IMR-90 (cell line): ENCODE results near the gene MLLT10. TPM values are rescaled to one million over a fixed set of nuclear protein-coding genes. Genes with fewer than 3 reads are reported as not detected.

Experiments used
- ATAC-seq: fragments of 200-7000 bp; cut with Tn5 transposase; 2 replicates; pipeline ENCODE4 v1.9.1; 2020; ENCODE audit warnings: low read depth, mild to moderate bottlenecking, moderate library complexity
- BruUV-seq: library from RNA; stranded (reverse); fragments of 400-500 nt; replicated peaks from 2 replicates; lab custom pipeline; 2021; lab: Mats Ljungman, UMichigan
- CTCF ChIA-PET: fragments of 300-600 bp; formaldehyde crosslinking; extraction: SDS; loops from one replicate; lab custom pipeline; 2021; ENCODE audit warnings: antibody characterized with exemption; lab: Yijun Ruan, JAX
- POLR2A ChIA-PET: fragments of 300-600 bp; sonication (Branson Sonifier 250); formaldehyde crosslinking; loops from one replicate; lab custom pipeline; 2022; ENCODE audit warnings: antibody characterized with exemption; ENCODE audit not compliant: unreplicated experiment; lab: Charles Lee
- DNase-seq: peaks from one replicate; pipeline ENCODE4 v3.0.0; 2013
- H2AFZ ChIP-seq: replicated peaks from 2 replicates; pipeline ENCODE3; 2013; ENCODE audit warnings: low read length, mild to moderate bottlenecking; ENCODE audit not compliant: poor library complexity
- H2AK5ac ChIP-seq: 2 replicates; pipeline ENCODE4 v1.6.1; 2013; ENCODE audit warnings: low read depth, low read length, inconsistent platforms
- H2AK9ac ChIP-seq: replicated peaks from 2 replicates; pipeline ENCODE3; 2013; ENCODE audit warnings: mild to moderate bottlenecking, low read depth, low read length, moderate library complexity; ENCODE audit not compliant: poor library complexity
- H2BK120ac ChIP-seq: 2 replicates; pipeline ENCODE4 v1.6.1; 2013; ENCODE audit warnings: low read depth, low read length, inconsistent platforms
- H2BK15ac ChIP-seq: 3 replicates; pipeline ENCODE4 v1.6.1; 2013; ENCODE audit warnings: low read depth, low read length, inconsistent platforms
- H2BK20ac ChIP-seq: 2 replicates; pipeline ENCODE4 v1.6.1; 2013; ENCODE audit warnings: low read depth, mild to moderate bottlenecking, inconsistent platforms, low read length, moderate library complexity
- H2BK5ac ChIP-seq: 2 replicates; pipeline ENCODE4 v1.6.1; 2013; ENCODE audit warnings: mild to moderate bottlenecking, low read depth, low read length, inconsistent platforms; ENCODE audit not compliant: poor library complexity, severe bottlenecking
- H3K14ac ChIP-seq: replicated peaks from 2 replicates; pipeline ENCODE4 v1.6.1; 2013; ENCODE audit warnings: low read depth, low read length, inconsistent platforms
- H3K18ac ChIP-seq: 2 replicates; pipeline ENCODE4 v1.6.1; 2013; ENCODE audit warnings: low read depth, low read length, control low read depth
- H3K23ac ChIP-seq: 2 replicates; pipeline ENCODE4 v1.6.1; 2013; ENCODE audit warnings: low read depth, low read length, inconsistent platforms
- H3K27ac ChIP-seq: 2 replicates; pipeline ENCODE4 v1.5.1; 2013; ENCODE audit warnings: mild to moderate bottlenecking, control low read depth, low read length; ENCODE audit not compliant: insufficient read depth
- H3K27me3 ChIP-seq: 2 replicates; pipeline ENCODE4 v1.6.1; 2013; ENCODE audit warnings: low read length; ENCODE audit not compliant: control insufficient read depth, insufficient read depth
- H3K36me3 ChIP-seq: 2 replicates; pipeline ENCODE4 v1.6.1; 2013; ENCODE audit warnings: low read length, mixed read lengths; ENCODE audit not compliant: control insufficient read depth, insufficient read depth
- H3K4ac ChIP-seq: 2 replicates; pipeline ENCODE4 v1.6.1; 2013; ENCODE audit warnings: low read depth, low read length, inconsistent platforms
- H3K4me1 ChIP-seq: 2 replicates; pipeline ENCODE4 v1.6.1; 2013; ENCODE audit warnings: low read length, mixed read lengths; ENCODE audit not compliant: control insufficient read depth, insufficient read depth
- H3K4me2 ChIP-seq: 2 replicates; pipeline ENCODE4 v1.6.1; 2013; ENCODE audit warnings: low read depth, mild to moderate bottlenecking, control low read depth, low read length, moderate library complexity
- H3K4me3 ChIP-seq: 2 replicates; pipeline ENCODE4 v1.5.1; 2013; ENCODE audit warnings: low read depth, mild to moderate bottlenecking, control low read depth, low read length, moderate library complexity; ENCODE audit not compliant: insufficient read depth
- H3K56ac ChIP-seq: 2 replicates; pipeline ENCODE4 v1.6.1; 2013; ENCODE audit warnings: low read length, inconsistent platforms; ENCODE audit not compliant: insufficient read depth; ENCODE audit errors: extremely low read depth
- H3K79me1 ChIP-seq, 2 experiments: 2 replicates each; pipeline ENCODE4 v1.6.1; 2013; ENCODE audit warnings: low read length in 2 of 2, inconsistent platforms in 1 of 2, low read depth in 1 of 2
- H3K9ac ChIP-seq: 2 replicates; pipeline ENCODE4 v1.6.1; 2013; ENCODE audit warnings: low read depth, low read length, control low read depth
- H3K9me1 ChIP-seq: 2 replicates; pipeline ENCODE4 v1.6.1; 2013; ENCODE audit warnings: low read length, inconsistent platforms; ENCODE audit not compliant: insufficient read depth
- H3K9me3 ChIP-seq: 2 replicates; pipeline ENCODE4 v1.6.1; 2013; ENCODE audit warnings: low read length; ENCODE audit not compliant: control insufficient read depth, insufficient read depth
- H4K20me1 ChIP-seq: 2 replicates; pipeline ENCODE4 v1.6.1; 2013; ENCODE audit warnings: low read length, inconsistent platforms; ENCODE audit not compliant: insufficient read depth
- H4K5ac ChIP-seq: 2 replicates; pipeline ENCODE4 v1.6.1; 2013; ENCODE audit warnings: mild to moderate bottlenecking, low read depth, low read length, control low read depth
- H4K8ac ChIP-seq, 2 experiments: 2 replicates each; pipeline ENCODE4 v1.6.1; 2013; ENCODE audit warnings: low read depth in 2 of 2, low read length in 2 of 2, control low read depth in 1 of 2, inconsistent platforms in 1 of 2
- H4K91ac ChIP-seq: 2 replicates; pipeline ENCODE4 v1.6.1; 2013; ENCODE audit warnings: low read depth, low read length, inconsistent platforms; ENCODE audit not compliant: insufficient read depth
- CEBPB ChIP-seq: IDR thresholded peaks from 2 replicates; pipeline ENCODE4 v1.6.1; 2012; ENCODE audit warnings: low read depth, low read length, improper control_type of control experiment
- CTCF ChIP-seq: conservative IDR thresholded peaks from 2 replicates; pipeline ENCODE4 v1.5.1; 2012; ENCODE audit warnings: mild to moderate bottlenecking, low read depth, low read length, improper control_type of control experiment
- ELK1 ChIP-seq: fragments of 150-350 bp; IDR thresholded peaks from 2 replicates; pipeline ENCODE4 v1.6.1; 2016; ENCODE audit warnings: low read depth, mild to moderate bottlenecking, low read length, moderate library complexity, borderline replicate concordance
- FOS ChIP-seq: fragments of 150-350 bp; IDR thresholded peaks from 2 replicates; pipeline ENCODE4 v1.6.1; 2016; ENCODE audit warnings: low read depth, low read length
- NFE2L2 ChIP-seq: fragments of 150-350 bp; IDR thresholded peaks from 2 replicates; pipeline ENCODE4 v1.6.1; 2016; ENCODE audit warnings: low read depth, mild to moderate bottlenecking, low read length
- POLR2A ChIP-seq: IDR thresholded peaks from 2 replicates; pipeline ENCODE4 v1.6.1; 2012; ENCODE audit warnings: mild to moderate bottlenecking, low read depth, low read length
- RFX5 ChIP-seq: IDR thresholded peaks from 2 replicates; pipeline ENCODE4 v1.8.0; 2012; ENCODE audit warnings: low read depth, mild to moderate bottlenecking, low read length, moderate library complexity
- USF2 ChIP-seq: fragments of 150-350 bp; IDR thresholded peaks from 2 replicates; pipeline ENCODE4 v1.6.1; 2017; ENCODE audit warnings: mild to moderate bottlenecking, antibody characterized with exemption, low read length, low read depth
- WGBS, 2 experiments: methylation state at CpG; one replicate each; pipeline versions ENCODE4 v1.1.5 to v1.1.7; 2013; ENCODE audit warnings: missing lambda C conversion rate in 2 of 2; ENCODE audit not compliant: insufficient read length in 1 of 2; ENCODE audit errors: extremely low coverage in 2 of 2; 5-methylcytosine and 5-hydroxymethylcytosine counted together
- dilution Hi-C: fragments of 300-500 bp; cut with HindIII; formaldehyde crosslinking; loops from one replicate; pipeline ENCODE4 v1.14.3; 2018; ENCODE audit warnings: low sequenced_read_pairs; ENCODE audit not compliant: unreplicated experiment
- in situ Hi-C: fragments of 300-500 bp; cut with MboI; formaldehyde crosslinking; loops from 3 replicates; pipeline ENCODE4 v1.14.3; 2019; ENCODE audit warnings: low sequenced_read_pairs, inconsistent platforms, mixed read lengths
- intact Hi-C: fragments of 100-400 bp; cut with micrococcal nuclease; formaldehyde crosslinking; loops from 2 replicates; pipeline ENCODE4 v1.10.0; 2022
- polyA plus RNA-seq, 3 experiments: library from polyadenylated mRNA; depleted of rRNA; stranded (reverse); fragments of >200 nt; gene quantifications; 2 replicates each; pipeline ENCODE4 v1.2.3, GENCODE V29; 2012; ENCODE audit warnings: low replicate concordance in 1 of 3
- total RNA-seq: library from RNA; depleted of rRNA; stranded (reverse); fragments of >200 nt; gene quantifications from 2 replicates; pipeline ENCODE4 v1.2.3, GENCODE V29; 2012

The MLLT10 gene
- total and polyA plus RNA-seq, 2 of the 4 experiments (the other 2 are of a cell fraction), result 22.5 to 29.0 TPM

GRCh38 chr10:21521751-21522533 is 12.1 kb upstream of the MLLT10 start:
- ATAC-seq, result no peak
- Histone ChIP-seq H4K5ac (no peak overlapping the region), H4K20me1 (no peaks in the 10 kb centered on the region), H4K91ac (no peak overlapping the region), H3K4me3 (no peak overlapping the region), H3K4ac (no peak overlapping the region), H4K8ac (no peak overlapping the region), H3K27ac (no peak overlapping the region), H2AFZ (no peak overlapping the region), H3K9me1 (0 out of 2 replicates have a peak, but pooled peaks cover 3% of the 10 kb centered on the region), H2AK9ac (no peak overlapping the region), H3K79me1 (peaks cover 0 to 6% of the 10 kb centered on the region in 2 experiments; a peak in 1 of 4 replicates), H3K36me3 (no peaks in the 10 kb centered on the region), H2BK20ac (no peak overlapping the region), H3K23ac (no peak overlapping the region), H3K9me3 (no peaks in the 10 kb centered on the region), H2AK5ac (no peak overlapping the region), H3K18ac (no peak overlapping the region), H3K9ac (no peak overlapping the region), H2BK15ac (no peak overlapping the region), H3K27me3 (no peaks in the 10 kb centered on the region), H3K56ac (no peak overlapping the region), H3K4me2 (no peak overlapping the region), H3K4me1 (peaks cover 3% of the 10 kb centered on the region), H2BK5ac (no peak overlapping the region), H3K14ac (no peak overlapping the region), H2BK120ac (no peak overlapping the region)
- in situ Hi-C loops (loop anchor here (25.0 kb wide), 3 partner anchors 790 to 1090 kb away; partner anchors contain the start of genes BMI1 and COMMD3), intact Hi-C loops (loop anchor here (5.0 to 10.0 kb wide), 2 partner anchors 433 to 445 kb away; no protein-coding TSS in a partner anchor), dilution Hi-C loops (no loop called here)
- TF ChIP-seq FOS (no peak), NFE2L2 (no peak), CTCF (no peak), USF2 (no peak), RFX5 (no peak), CEBPB (no peak), POLR2A (no peak), ELK1 (no peak)
- POLR2A ChIA-PET, result no interaction called here
- BruUV-seq, result no TSS peak
- CTCF ChIA-PET, result no interaction called here
- no CpG with 5 or more reads among the region's 4 CpGs for WGBS, 2 experiments
- no peak for DNase-seq
